ENCODE measurements around the gene NUDT11.

DNA sequence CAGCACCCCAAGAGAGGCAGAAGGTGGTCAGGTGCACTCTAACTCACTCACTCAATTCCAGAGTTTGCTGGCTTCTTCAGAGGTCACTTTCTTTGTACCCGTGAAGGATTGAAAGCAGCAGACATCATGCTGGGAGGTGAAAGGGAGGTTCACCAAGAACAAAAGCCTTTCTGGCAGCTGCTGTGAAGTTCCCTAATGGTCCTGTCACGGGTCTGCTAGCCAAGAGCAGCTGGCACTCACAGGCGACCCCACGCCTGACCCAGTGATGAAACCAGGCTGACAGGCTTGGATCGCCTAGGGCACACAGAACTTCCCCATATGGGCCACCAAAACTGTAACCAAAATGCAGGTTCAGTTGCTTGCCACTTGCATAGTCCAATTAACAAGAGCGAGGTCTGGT lies 11.8 kb downstream of the NUDT11 start:
- TF ChIP-seq, protein P1, sequence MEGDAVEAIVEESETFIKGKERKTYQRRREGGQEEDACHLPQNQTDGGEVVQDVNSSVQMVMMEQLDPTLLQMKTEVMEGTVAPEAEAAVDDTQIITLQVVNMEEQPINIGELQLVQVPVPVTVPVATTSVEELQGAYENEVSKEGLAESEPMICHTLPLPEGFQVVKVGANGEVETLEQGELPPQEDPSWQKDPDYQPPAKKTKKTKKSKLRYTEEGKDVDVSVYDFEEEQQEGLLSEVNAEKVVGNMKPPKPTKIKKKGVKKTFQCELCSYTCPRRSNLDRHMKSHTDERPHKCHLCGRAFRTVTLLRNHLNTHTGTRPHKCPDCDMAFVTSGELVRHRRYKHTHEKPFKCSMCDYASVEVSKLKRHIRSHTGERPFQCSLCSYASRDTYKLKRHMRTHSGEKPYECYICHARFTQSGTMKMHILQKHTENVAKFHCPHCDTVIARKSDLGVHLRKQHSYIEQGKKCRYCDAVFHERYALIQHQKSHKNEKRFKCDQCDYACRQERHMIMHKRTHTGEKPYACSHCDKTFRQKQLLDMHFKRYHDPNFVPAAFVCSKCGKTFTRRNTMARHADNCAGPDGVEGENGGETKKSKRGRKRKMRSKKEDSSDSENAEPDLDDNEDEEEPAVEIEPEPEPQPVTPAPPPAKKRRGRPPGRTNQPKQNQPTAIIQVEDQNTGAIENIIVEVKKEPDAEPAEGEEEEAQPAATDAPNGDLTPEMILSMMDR (conservative IDR thresholded peaks at IDR 0.05; ENCODE audit: low read length): no peak
- no peak for TF ChIP-seq EZH2phosphoT487 (IDR thresholded peaks at IDR 0.05; ENCODE audit: borderline replicate concordance)

Measured in Loucy (cell line).